Measurements from ENCODE around the gene NUFIP2. TPM values are rescaled to one million over a fixed set of nuclear protein-coding genes. Genes with fewer than 3 reads are reported as not detected.

The NUFIP2 gene
- total RNA-seq, 1 experiment from 2014 or later: 93.4 TPM

DNA sequence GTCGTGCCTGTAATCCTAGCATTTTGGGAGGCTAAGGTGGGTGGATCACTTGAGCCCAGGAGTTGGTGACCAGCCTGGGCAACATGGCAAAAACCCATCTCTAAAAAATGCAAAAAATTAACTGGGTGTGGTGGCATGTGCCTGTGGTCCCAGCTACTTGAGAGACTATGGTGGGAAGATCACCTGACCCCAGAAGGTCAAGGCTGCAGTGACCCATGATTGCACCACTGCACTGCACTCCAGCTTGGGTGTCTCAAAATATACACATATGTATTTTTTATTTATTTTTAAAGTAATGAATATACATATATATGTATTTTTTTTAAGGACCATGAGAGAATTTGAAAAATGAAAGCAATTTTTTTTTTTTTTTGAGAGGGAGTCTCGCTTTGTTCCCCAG lies 5.1 kb upstream of the NUFIP2 start:
- POLR2A ChIA-PET (ENCODE audit: low non-redundant PET): no interaction called here
- no peaks in the 10 kb centered on the region for H3K27me3 ChIP-seq (replicated peaks; ENCODE audit: insufficient read depth, low read depth, low read length, poor library complexity)
- BruUV-seq (replicated peaks): no TSS peak
- no peak for DNase-seq (ENCODE audit: low spot score)
- H3K4me3 ChIP-seq (ENCODE audit: low read depth, low read length, poor library complexity, severe bottlenecking): no peak overlapping the region
- CTCF ChIA-PET: no interaction called here
- H3K27ac ChIP-seq (ENCODE audit: low read depth, low read length, poor library complexity, severe bottlenecking): no peak overlapping the region
- peaks cover 6% of the 10 kb centered on the region for H3K4me1 ChIP-seq (ENCODE audit: insufficient read depth, low read length, poor library complexity, severe bottlenecking)
- intact Hi-C loops (cut with micrococcal nuclease; ENCODE audit: unreplicated experiment): no loop called here
- H3K9me3 ChIP-seq (ENCODE audit: low read depth, low read length, poor library complexity, severe bottlenecking): no peaks in the 10 kb centered on the region
- H3K36me3 ChIP-seq (ENCODE audit: insufficient read depth, low read length, poor library complexity, severe bottlenecking): no peaks in the 10 kb centered on the region
- TF ChIP-seq CTCF (conservative IDR thresholded peaks at IDR 0.05; ENCODE audit: low read depth, low read length) (no peak), EZH2 (IDR thresholded peaks at IDR 0.05; ENCODE audit: borderline replicate concordance, low read depth, low read length, poor library complexity, severe bottlenecking) (no peak)

DNA sequence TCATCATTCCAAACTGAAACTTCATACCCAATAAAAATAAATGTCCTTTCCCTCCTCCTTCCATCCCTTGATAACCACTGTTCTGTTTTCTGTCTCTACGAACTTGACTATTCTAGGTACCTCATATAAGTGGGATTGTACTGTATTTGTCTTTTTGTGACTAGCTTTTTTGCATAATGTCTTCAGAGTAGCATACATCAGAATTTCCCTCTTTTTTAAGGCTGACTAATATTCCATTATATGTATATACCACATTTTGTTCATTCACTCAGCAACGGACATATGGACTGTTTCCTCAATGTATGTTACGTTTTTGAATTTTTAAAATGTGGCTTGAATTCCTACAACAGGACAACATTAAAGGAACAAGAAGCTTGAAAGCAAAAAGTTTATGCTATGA lies 1.5 kb upstream of the NUFIP2 start:
- no peaks in the 10 kb centered on the region for H3K9me3 ChIP-seq (ENCODE audit: low read depth, low read length, poor library complexity, severe bottlenecking)
- no peak for DNase-seq (ENCODE audit: low spot score)
- H3K36me3 ChIP-seq (ENCODE audit: insufficient read depth, low read length, poor library complexity, severe bottlenecking): peaks cover 3% of the 10 kb centered on the region
- H3K4me3 ChIP-seq (ENCODE audit: low read depth, low read length, poor library complexity, severe bottlenecking): no peak overlapping the region
- peaks cover 17% of the 10 kb centered on the region for H3K4me1 ChIP-seq (ENCODE audit: insufficient read depth, low read length, poor library complexity, severe bottlenecking)
- H3K27me3 ChIP-seq (replicated peaks; ENCODE audit: insufficient read depth, low read depth, low read length, poor library complexity): no peaks in the 10 kb centered on the region
- CTCF ChIA-PET: no interaction called here
- H3K27ac ChIP-seq (ENCODE audit: low read depth, low read length, poor library complexity, severe bottlenecking): no peak overlapping the region
- intact Hi-C loops (cut with micrococcal nuclease; ENCODE audit: unreplicated experiment): no loop called here
- no TSS peak for BruUV-seq (replicated peaks)
- POLR2A ChIA-PET (ENCODE audit: low non-redundant PET): no interaction called here
- TF ChIP-seq CTCF (conservative IDR thresholded peaks at IDR 0.05; ENCODE audit: low read depth, low read length) (no peak), EZH2 (IDR thresholded peaks at IDR 0.05; ENCODE audit: borderline replicate concordance, low read depth, low read length, poor library complexity, severe bottlenecking) (no peak)

GRCh38 chr17:29294580-29294900 lies 592 bp upstream of the NUFIP2 start:
- ChIA-PET POLR2A (ENCODE audit: low non-redundant PET) (interaction anchor here (0.6 kb wide), 2 partner anchors 32 to 416 kb away, joined by 3 to 4 read pairs; no protein-coding TSS in a partner anchor), CTCF (interaction anchor here (0.6 to 1.4 kb wide), 3 partner anchors 77 to 170 kb away, joined by 3 to 5 read pairs (median 5); no protein-coding TSS in a partner anchor)
- peaks cover 23% of the 10 kb centered on the region for H3K4me1 ChIP-seq (ENCODE audit: insufficient read depth, low read length, poor library complexity, severe bottlenecking)
- TF ChIP-seq EZH2 (IDR thresholded peaks at IDR 0.05; ENCODE audit: borderline replicate concordance, low read depth, low read length, poor library complexity, severe bottlenecking): no peak
- no peak for TF ChIP-seq CTCF (conservative IDR thresholded peaks at IDR 0.05; ENCODE audit: low read depth, low read length)
- intact Hi-C loops (cut with micrococcal nuclease; ENCODE audit: unreplicated experiment): loop anchor here (5.0 kb wide), 1 partner anchor 147 kb away; no protein-coding TSS in a partner anchor
- peak overlapping the region; percentile 89 for H3K27ac ChIP-seq (ENCODE audit: low read depth, low read length, poor library complexity, severe bottlenecking)
- no peaks in the 10 kb centered on the region for H3K9me3 ChIP-seq (ENCODE audit: low read depth, low read length, poor library complexity, severe bottlenecking)
- H3K27me3 ChIP-seq (replicated peaks; ENCODE audit: insufficient read depth, low read depth, low read length, poor library complexity): no peaks in the 10 kb centered on the region
- DNase-seq (ENCODE audit: low spot score): peak; percentile 68
- H3K4me3 ChIP-seq (ENCODE audit: low read depth, low read length, poor library complexity, severe bottlenecking): peak overlapping the region; percentile 97
- peaks cover 11% of the 10 kb centered on the region for H3K36me3 ChIP-seq (ENCODE audit: insufficient read depth, low read length, poor library complexity, severe bottlenecking)
- BruUV-seq (replicated peaks): TSS peak; percentile 98

All from A673 (cell line).